Naive B cell (primary cell): ENCODE data around the gene CHGA. TPM values are rescaled to one million over a fixed set of nuclear protein-coding genes. Genes with fewer than 3 reads are reported as not detected.

ENCODE experiments used
- ATAC-seq, 2 donors: fragments of 150-1000 bp; cut with Tn5 transposase; 2 replicates each; pipeline ENCODE4 v1.10.0; 2021; ENCODE audit warnings: low read depth in 2 of 2, mild to moderate bottlenecking in 2 of 2, moderate library complexity in 2 of 2
- DNase-seq: peaks from one replicate; pipeline ENCODE4 v3.0.0; 2022
- H3K27ac Mint-ChIP-seq, 6 donors: one replicate each; pipeline ENCODE4 v1.8.0; 2020 to 2022; ENCODE audit warnings: mild to moderate bottlenecking in 6 of 6, mixed read lengths in 6 of 6, moderate library complexity in 5 of 6, inconsistent platforms in 2 of 6
- H3K27me3 Mint-ChIP-seq, 3 donors: one replicate each; pipeline ENCODE4 v1.8.0; 2021 to 2022; ENCODE audit warnings: mixed read lengths in 3 of 3, mild to moderate bottlenecking in 1 of 3
- H3K36me3 Mint-ChIP-seq, 2 donors: one replicate each; pipeline ENCODE4 v1.8.0; 2020 to 2022; ENCODE audit warnings: mixed read lengths in 2 of 2, inconsistent platforms in 1 of 2, mild to moderate bottlenecking in 1 of 2
- H3K4me1 Mint-ChIP-seq, 3 donors: one replicate each; pipeline ENCODE4 v1.8.0; 2020 to 2022; ENCODE audit warnings: mixed read lengths in 3 of 3, inconsistent platforms in 1 of 3, mild to moderate bottlenecking in 1 of 3, moderate library complexity in 1 of 3
- H3K4me3 Mint-ChIP-seq, 8 donors: one replicate each; pipeline ENCODE4 v1.8.0; 2020 to 2022; ENCODE audit warnings: mild to moderate bottlenecking in 8 of 8, mixed read lengths in 8 of 8, moderate library complexity in 8 of 8, inconsistent platforms in 2 of 8
- H3K9me3 Mint-ChIP-seq, 7 donors: one replicate each; pipeline ENCODE4 v1.8.0; 2020 to 2022; ENCODE audit warnings: mixed read lengths in 7 of 7, mild to moderate bottlenecking in 5 of 7, inconsistent platforms in 2 of 7, moderate library complexity in 1 of 7
- polyA plus RNA-seq, 6 donors: library from polyadenylated mRNA; unstranded; fragments of 300-500 nt; fragmentation: Illumina TruSeq; gene quantifications; one replicate each; pipeline ENCODE4 v1.2.3, GENCODE V29; 2021; ENCODE audit warnings: low read depth in 6 of 6

CHGA gene
- polyA plus RNA-seq, 6 donors from 2014 or later = not detected

DNA sequence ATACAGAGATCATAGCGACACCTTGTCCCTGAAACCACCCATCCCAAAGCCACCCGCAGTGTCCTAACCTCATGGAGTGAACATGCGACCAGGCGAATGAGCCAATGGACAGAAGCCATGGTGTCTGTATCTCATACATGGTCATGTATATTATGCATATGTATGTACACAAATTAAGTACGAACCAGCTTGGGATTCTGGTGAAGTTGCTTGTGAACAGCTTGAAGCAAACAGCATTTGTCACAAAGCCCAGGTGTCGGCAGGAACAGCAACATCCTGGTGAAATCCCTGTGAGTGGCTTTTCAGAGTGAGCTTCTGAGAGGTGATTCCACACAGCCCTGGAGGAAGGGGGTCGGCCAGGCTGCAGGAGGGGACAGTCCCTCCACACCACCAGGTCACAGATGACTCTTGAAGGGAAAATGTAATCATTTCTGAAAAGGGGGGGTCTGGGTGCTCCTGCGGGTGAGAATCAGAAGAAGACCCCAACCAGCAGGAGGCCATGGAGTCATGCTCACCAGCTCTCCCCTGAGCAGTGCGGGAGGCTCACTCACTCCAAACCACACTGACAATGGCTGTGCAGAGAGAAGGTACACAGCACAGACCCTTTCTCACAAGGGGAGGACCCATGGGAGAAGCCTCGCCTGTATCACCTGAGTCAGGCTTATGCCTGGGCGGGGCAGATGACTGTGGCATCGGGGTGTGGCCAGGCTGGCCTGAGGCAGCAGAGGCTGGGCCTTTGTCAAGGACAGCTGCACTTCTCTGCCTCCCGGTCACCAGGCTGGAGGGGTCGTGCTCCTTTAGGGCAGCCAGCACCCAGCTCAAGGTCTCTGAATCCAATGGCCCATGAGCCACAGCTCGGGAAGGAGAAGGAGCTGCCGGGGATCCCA lies 14.3 kb downstream of the CHGA start:
- Mint-ChIP-seq H3K4me3 (no peak overlapping the region), H3K27ac (no peak overlapping the region), H3K9me3 (no peaks in the 10 kb centered on the region), H3K27me3 (no peaks in the 10 kb centered on the region), H3K4me1 (no peaks in the 10 kb centered on the region), H3K36me3 (peaks cover 5 to 12% of the 10 kb centered on the region in 2 donors)
- ATAC-seq (no peak), DNase-seq (no peak)

DNA sequence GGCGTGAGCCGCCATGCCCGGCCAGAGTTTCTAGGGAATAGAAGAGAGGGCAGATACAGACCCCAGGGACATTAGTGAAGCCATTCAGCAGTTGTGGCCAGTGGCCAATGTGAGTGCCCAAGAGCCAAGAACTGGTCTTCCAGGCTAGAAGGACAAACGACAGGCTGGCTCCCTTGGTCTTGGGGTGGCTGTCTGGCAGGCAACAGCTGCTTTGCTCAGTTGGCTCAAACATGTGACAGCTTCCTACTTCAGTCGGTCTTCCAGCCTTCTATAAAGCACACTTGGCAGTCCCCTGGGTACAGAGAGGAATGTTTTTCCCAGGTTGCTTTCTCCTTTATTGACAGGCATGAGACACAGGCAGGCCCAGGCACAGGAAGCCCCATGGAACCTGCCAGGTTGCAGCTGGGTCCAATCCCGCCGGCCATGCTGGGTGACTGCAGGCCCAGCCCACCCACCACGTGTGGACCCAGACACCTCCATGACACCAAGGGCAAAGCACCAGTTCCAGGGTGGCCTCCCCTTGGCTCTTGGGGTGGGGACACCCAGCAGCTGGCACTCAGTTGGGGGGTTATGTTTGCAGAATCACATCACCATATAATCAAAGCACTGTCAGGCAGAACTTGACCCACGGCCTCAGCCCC lies 15.4 kb downstream of the CHGA start:
- no peak for DNase-seq
- H3K27ac Mint-ChIP-seq = peak overlapping the region in 1 of 6 donors; percentile 49
- no peak overlapping the region for H3K4me3 Mint-ChIP-seq
- no peaks in the 10 kb centered on the region for H3K27me3 Mint-ChIP-seq
- no peak for ATAC-seq
- H3K9me3 Mint-ChIP-seq = no peaks in the 10 kb centered on the region
- H3K4me1 Mint-ChIP-seq = no peaks in the 10 kb centered on the region
- H3K36me3 Mint-ChIP-seq = peaks cover 5 to 12% of the 10 kb centered on the region in 2 donors

DNA sequence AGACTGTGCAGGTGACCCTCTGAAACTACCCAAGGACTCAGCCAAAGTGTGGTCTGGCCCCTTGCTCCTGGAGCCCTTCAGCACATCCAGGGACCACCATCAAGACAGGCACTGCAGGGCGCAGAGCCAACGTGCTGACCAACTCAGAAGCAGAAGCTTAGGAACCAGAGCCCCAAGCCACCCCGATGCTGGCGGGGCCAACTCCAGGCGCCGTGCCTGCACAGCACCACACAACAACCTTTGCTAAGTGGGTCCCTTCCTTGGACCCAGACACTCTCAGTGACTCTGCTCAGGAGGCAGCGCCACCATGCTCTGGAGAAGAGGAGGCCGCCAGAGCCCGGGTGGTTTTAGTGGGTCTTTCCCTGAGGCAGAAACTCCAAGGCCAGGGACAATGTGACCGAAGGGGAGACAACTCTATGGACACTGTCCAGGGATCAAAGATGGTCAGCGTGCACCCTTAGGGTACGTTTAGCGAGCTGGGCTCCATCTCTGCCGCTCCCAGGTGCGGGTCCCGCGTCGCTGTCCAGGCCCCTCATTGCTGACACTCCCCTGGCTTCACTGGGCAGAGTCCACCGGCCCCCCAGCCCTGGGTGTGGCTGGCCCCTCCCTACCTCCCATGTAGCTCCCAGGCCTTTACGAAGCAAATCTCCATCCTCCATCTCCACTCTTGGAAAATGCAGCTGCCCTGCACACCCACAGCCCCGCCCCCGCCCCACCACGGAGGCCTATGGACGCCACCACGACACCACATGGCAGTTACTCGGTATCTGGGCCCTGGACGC lies 16.1 kb downstream of the CHGA start:
- Mint-ChIP-seq H3K27ac (no peak overlapping the region), H3K9me3 (no peaks in the 10 kb centered on the region), H3K27me3 (no peaks in the 10 kb centered on the region), H3K4me3 (no peak overlapping the region), H3K4me1 (no peaks in the 10 kb centered on the region), H3K36me3 (peaks cover 6 to 12% of the 10 kb centered on the region in 2 donors)
- no peak for DNase-seq
- no peak for ATAC-seq

DNA sequence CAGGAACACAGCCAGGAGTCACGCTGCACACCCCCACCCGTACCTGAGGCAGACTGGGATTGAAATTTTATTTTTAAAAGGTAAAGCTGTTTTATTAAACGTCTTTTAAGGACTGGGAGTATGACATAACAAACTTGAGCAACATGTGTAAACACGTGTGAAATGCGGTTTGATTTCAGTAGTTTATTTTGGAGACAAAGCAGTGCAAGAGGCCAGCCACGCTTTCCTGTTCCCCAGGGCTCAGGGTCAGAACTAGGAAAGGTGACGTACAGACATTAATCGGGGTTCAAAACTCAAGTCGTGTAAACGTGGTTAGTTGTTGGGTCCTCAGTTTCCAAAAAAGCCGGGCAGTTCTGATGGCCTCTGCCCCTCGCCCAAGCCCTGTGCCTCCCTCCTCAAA lies 16.7 kb downstream of the CHGA start:
- peaks cover 11 to 18% of the 10 kb centered on the region in 2 donors for H3K36me3 Mint-ChIP-seq
- no peak for ATAC-seq
- DNase-seq = no peak
- no peak overlapping the region for H3K4me3 Mint-ChIP-seq
- no peaks in the 10 kb centered on the region for H3K27me3 Mint-ChIP-seq
- H3K4me1 Mint-ChIP-seq = peaks cover 0 to 6% (median 0%) of the 10 kb centered on the region in 3 donors
- no peaks in the 10 kb centered on the region for H3K9me3 Mint-ChIP-seq
- H3K27ac Mint-ChIP-seq = no peak overlapping the region

DNA sequence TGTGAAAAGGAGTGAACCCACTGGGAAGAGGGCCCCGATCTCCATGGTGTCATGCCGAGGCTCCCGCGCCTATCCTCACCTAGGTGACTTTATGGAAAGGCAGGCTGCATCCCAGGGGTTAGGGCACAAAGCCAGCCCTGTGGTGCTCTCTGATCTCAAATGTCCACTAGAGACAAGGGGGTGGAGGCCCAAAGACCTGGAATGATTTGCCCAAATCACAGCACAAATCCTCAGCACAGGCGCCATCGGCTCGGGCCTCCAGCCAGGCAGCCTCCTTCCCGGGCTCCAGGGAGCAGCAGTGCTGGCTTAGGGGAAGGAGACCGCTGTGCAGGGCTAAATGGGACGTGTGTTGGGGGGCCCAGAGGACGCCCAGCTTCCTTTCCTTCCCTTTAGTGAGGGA lies 17.6 kb downstream of the CHGA start:
- H3K4me1 Mint-ChIP-seq = peaks cover 0 to 9% (median 0%) of the 10 kb centered on the region in 3 donors
- H3K4me3 Mint-ChIP-seq = no peak overlapping the region
- peaks cover 11 to 24% of the 10 kb centered on the region in 2 donors for H3K36me3 Mint-ChIP-seq
- no peaks in the 10 kb centered on the region for H3K27me3 Mint-ChIP-seq
- DNase-seq = no peak
- no peak overlapping the region for H3K27ac Mint-ChIP-seq
- no peak for ATAC-seq
- no peaks in the 10 kb centered on the region for H3K9me3 Mint-ChIP-seq

DNA sequence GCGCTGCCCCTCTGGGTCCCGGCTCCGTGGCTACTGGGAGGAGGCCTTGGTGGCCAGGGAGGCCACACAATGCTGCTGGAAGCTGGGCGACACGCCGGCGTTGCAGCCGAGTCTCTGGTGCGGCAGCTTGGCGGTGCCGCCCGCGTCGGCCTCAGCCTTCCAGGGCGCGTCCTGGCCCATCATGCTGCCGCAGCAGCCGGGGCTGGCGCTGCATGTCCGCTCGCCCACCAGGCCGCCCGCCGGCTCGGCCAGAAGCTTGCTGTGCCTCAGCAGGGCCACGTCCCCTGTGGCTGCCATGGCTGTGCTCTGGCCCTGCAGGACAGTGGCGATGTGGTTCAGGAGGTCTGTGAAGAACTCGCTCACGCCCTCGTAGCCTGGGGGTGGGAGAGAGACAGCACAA lies 18.6 kb downstream of the CHGA start:
- no peaks in the 10 kb centered on the region for H3K9me3 Mint-ChIP-seq
- no peak for DNase-seq
- no peak overlapping the region for H3K4me3 Mint-ChIP-seq
- H3K36me3 Mint-ChIP-seq = peaks cover 11 to 24% of the 10 kb centered on the region in 2 donors
- no peak overlapping the region for H3K27ac Mint-ChIP-seq
- H3K4me1 Mint-ChIP-seq = peaks cover 0 to 9% (median 0%) of the 10 kb centered on the region in 3 donors
- ATAC-seq = no peak
- no peaks in the 10 kb centered on the region for H3K27me3 Mint-ChIP-seq

DNA sequence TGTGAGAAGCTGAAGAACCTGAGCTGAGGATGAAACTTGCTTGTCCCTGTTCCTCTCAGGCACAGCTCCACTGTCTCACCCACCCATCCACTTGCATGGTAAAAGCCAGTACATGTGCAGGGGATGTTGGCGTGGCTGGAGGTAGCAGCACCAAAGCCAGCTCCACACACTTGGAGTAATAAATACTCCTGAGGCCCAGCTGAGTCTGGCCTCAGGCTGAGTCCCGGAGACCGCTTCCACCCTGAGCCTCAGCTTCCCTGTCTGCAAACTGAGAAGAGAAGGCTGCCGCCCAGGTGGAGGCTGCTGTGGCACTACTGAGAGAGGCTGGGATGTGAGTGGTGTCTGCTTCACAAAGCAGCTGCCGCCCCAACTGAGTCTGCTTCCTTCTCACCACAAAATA lies 19.2 kb downstream of the CHGA start:
- H3K9me3 Mint-ChIP-seq = no peaks in the 10 kb centered on the region
- DNase-seq = no peak
- H3K27me3 Mint-ChIP-seq = no peaks in the 10 kb centered on the region
- no peak overlapping the region for H3K4me3 Mint-ChIP-seq
- ATAC-seq = no peak
- H3K27ac Mint-ChIP-seq = no peak overlapping the region
- H3K36me3 Mint-ChIP-seq = peaks cover 6 to 24% of the 10 kb centered on the region in 2 donors
- H3K4me1 Mint-ChIP-seq = peaks cover 0 to 9% (median 0%) of the 10 kb centered on the region in 3 donors

DNA sequence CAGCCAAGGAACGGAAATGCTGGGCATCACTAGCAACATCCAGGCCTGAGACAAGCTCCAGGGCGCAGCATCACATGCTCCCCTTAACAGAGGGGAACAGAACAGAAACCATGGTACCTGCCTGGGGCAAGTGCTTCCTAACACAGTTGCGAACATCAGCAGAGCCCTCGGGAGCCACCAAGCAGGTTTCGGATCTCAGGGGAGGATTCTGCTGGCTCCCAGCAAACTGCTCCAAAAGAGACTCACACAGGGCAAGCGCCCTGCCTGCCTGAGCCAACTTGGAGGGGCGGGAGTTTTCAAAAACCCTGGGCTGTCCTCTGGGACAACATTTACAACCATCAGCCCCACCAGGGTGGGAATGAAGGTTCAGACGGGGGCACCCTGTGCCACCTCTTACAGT lies 19.6 kb downstream of the CHGA start:
- Mint-ChIP-seq H3K36me3 (peaks cover 6 to 24% of the 10 kb centered on the region in 2 donors), H3K4me3 (no peak overlapping the region)

DNA sequence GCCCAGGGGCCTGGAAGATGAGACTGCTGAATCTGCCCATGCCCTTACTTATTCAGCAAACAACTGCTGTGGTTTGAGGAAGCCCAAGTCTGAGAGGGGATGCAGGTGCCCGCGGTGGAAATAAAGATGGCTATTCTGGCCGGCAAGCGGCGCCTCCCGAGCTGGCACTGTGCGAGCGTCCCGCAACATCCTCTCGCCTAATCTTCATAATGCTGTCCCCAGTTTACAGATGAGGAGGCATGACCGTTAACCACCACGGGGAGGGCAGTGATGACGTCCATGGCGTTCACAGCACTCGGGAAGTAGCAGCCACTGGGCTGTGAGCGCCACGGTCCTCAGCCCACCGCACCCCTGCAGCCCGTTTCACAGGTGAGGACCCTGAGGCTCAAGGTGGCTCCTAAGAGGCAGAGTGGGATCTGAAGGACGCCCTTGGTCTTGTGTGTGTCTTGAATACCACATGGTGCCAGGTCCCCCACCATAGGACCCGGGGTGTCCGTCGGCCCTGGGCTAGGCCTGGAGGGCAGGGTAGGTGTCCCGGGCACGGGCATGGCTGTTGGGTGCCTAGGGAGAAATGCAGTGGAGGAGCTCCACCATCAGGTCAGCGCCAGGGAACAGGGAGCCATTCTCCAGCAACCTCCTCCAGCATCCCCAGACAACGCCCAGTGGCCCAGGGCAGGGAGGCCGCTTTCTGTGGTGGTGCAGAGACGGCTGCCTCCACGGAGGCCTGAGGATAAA lies 20.2 kb downstream of the CHGA start:
- DNase-seq = no peak
- ATAC-seq = no peak
- H3K36me3 Mint-ChIP-seq = peaks cover 11 to 24% of the 10 kb centered on the region in 2 donors

More for the DNA sequence above, 19.6 kb downstream of the CHGA start:
- Mint-ChIP-seq H3K27ac (no peak overlapping the region), H3K9me3 (no peaks in the 10 kb centered on the region), H3K4me1 (peaks cover 0 to 9% (median 0%) of the 10 kb centered on the region in 3 donors), H3K27me3 (no peaks in the 10 kb centered on the region)
- DNase-seq = no peak
- ATAC-seq = no peak

DNA sequence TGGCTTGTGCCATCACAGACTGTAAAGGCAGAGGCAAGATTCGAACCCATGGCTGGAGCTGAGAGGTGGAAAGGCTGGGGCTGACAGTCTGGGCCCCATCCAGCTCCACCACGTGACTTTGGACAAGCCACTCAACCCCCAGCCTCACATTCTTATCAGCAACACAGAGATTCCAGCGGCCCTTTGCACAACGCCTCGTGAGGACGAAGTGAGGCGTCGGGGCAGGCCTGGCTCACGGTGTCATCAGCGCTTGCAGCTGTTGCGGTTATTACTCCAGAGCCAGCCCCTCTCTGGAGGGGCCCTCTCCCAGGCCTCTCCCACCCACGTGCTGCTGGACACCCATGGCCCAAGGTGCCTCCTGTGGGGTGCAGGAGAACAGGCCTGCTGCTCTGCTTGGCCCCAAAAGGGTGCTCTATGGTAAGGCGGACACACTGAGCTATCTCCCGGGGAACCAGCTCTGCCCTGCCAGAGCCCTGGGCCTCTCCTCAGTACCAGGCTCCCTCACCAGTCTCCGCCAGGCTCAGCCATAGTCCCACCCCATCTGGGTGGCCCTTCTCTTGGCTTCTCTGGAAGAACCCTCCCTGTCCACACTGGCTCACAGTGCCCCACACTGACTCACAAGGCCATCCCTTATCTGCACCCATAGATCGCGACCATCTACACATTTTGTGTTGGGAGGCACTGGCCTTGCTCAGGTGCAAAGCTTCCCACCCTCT lies 21.1 kb downstream of the CHGA start:
- Mint-ChIP-seq H3K9me3 (no peaks in the 10 kb centered on the region), H3K36me3 (peaks cover 11 to 24% of the 10 kb centered on the region in 2 donors), H3K4me1 (peaks cover 0 to 9% (median 0%) of the 10 kb centered on the region in 3 donors), H3K27me3 (no peaks in the 10 kb centered on the region), H3K27ac (peak overlapping the region in 1 of 6 donors; percentile 49), H3K4me3 (no peak overlapping the region)
- no peak for ATAC-seq
- no peak for DNase-seq

More for the DNA sequence above, 20.2 kb downstream of the CHGA start:
- no peaks in the 10 kb centered on the region for H3K27me3 Mint-ChIP-seq
- no peaks in the 10 kb centered on the region for H3K9me3 Mint-ChIP-seq
- no peak overlapping the region for H3K27ac Mint-ChIP-seq
- no peak overlapping the region for H3K4me3 Mint-ChIP-seq
- H3K4me1 Mint-ChIP-seq = peaks cover 0 to 9% (median 0%) of the 10 kb centered on the region in 3 donors

DNA sequence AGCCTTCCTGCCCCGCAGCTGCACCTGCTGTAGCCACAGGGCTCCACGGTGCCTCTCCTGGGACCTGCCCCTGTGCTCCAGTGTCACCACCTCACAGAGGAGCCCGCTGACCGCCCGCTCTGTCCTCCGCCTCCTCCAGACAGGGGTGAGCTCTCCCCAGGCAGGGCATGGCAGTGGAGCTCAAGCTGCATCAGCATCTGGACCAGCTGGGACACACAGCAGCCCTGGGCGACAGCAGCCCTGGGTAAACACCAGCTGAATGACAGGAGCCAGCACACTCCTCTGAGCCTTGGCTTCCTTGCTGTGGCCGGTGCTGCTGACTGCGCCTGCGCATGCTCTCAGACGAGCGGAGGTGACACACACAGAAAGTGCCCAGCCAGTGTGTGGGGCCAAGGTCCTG lies 22.0 kb downstream of the CHGA start:
- Mint-ChIP-seq H3K27me3 (no peaks in the 10 kb centered on the region), H3K36me3 (peaks cover 11 to 24% of the 10 kb centered on the region in 2 donors), H3K4me1 (peaks cover 0 to 9% (median 0%) of the 10 kb centered on the region in 3 donors), H3K27ac (no peak overlapping the region), H3K9me3 (no peaks in the 10 kb centered on the region), H3K4me3 (no peak overlapping the region)
- ATAC-seq (no peak), DNase-seq (no peak)

DNA sequence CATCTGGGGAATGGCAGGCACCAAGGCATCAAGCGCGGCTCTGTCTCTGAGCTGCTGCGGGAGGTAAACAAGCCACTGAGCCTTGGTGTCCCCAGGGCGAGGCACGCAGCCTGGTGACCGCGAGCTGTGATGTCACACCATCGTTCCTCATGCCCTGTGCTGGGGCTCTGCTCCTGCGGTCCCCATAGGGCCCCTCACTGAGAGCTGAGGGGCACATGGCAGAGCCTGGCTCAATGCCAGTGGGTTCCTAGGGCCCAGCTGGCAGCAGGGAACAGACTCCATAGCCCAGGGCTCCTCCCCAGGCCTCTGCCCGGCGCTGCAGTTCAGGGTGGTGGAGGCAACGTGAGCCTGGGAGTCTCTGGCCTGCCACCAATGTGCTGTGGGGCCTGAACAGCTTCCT lies 22.6 kb downstream of the CHGA start:
- Mint-ChIP-seq H3K4me1 (peaks cover 0 to 9% (median 0%) of the 10 kb centered on the region in 3 donors), H3K36me3 (peaks cover 11 to 24% of the 10 kb centered on the region in 2 donors), H3K9me3 (no peaks in the 10 kb centered on the region), H3K27me3 (no peaks in the 10 kb centered on the region), H3K27ac (no peak overlapping the region), H3K4me3 (no peak overlapping the region)
- DNase-seq = no peak
- ATAC-seq = no peak
